ENCODE measurements around the gene VWA5B1. TPM values are rescaled to one million over a fixed set of nuclear protein-coding genes. Genes with fewer than 3 reads are reported as not detected.

The VWA5B1 gene
- total and polyA plus RNA-seq, 10 of the 15 experiments (the other 5 are each of a cell fraction or from before 2014, with no cell fraction given) = under 0.01 to 0.05 (median 0.01) TPM; not detected in 7

DNA sequence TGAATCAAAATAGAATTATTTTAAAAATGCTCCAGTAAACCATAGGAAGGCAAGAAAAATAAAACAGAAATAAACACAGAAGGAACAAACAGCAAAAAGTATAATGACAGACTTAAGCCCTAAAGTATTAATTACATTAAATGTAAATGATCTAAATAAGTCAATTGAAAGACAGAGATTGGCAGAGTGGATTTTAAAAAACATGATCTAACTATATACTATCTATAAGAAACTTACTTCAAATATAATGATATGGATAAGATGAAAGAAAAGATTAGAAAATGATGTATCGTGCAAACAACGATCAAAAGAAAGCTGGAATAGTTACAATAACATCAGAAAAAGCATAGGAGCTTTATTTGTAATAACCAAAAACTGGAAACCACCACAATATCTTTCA is 104.6 kb downstream of the VWA5B1 start:
- no peak overlapping the region for H2AFZ ChIP-seq (ENCODE audit: control insufficient read depth, low read depth, low read length)
- ChIA-PET CTCF (interaction anchor here (1.1 kb wide), 2 partner anchors 15 to 32 kb away, joined by 3 read pairs; no protein-coding TSS in a partner anchor), POLR2A (no interaction called here), RAD21 (ENCODE audit: unreplicated experiment) (no interaction called here), SMC1A (ENCODE audit: uncharacterized antibody, unreplicated experiment) (no interaction called here)
- FAIRE-seq (no peak), ATAC-seq (no peak), DNase-seq (ENCODE audit: low read depth, low spot score) (no peak)
- no peaks in the 10 kb centered on the region for H4K20me1 ChIP-seq (ENCODE audit: control insufficient read depth, insufficient read depth)
- no peak overlapping the region for H3K4me2 ChIP-seq (ENCODE audit: control insufficient read depth, insufficient read depth)
- no peaks in the 10 kb centered on the region; the same call in 1 of the 3 replicates for H3K9me3 ChIP-seq (replicated peaks; ENCODE audit: control insufficient read depth, insufficient read depth, low read length)
- TF ChIP-seq, protein P1, sequence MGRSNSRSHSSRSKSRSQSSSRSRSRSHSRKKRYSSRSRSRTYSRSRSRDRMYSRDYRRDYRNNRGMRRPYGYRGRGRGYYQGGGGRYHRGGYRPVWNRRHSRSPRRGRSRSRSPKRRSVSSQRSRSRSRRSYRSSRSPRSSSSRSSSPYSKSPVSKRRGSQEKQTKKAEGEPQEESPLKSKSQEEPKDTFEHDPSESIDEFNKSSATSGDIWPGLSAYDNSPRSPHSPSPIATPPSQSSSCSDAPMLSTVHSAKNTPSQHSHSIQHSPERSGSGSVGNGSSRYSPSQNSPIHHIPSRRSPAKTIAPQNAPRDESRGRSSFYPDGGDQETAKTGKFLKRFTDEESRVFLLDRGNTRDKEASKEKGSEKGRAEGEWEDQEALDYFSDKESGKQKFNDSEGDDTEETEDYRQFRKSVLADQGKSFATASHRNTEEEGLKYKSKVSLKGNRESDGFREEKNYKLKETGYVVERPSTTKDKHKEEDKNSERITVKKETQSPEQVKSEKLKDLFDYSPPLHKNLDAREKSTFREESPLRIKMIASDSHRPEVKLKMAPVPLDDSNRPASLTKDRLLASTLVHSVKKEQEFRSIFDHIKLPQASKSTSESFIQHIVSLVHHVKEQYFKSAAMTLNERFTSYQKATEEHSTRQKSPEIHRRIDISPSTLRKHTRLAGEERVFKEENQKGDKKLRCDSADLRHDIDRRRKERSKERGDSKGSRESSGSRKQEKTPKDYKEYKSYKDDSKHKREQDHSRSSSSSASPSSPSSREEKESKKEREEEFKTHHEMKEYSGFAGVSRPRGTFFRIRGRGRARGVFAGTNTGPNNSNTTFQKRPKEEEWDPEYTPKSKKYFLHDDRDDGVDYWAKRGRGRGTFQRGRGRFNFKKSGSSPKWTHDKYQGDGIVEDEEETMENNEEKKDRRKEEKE (IDR thresholded peaks at IDR 0.05) = no peak
- no peak for TF ChIP-seq WRNIP1 (IDR thresholded peaks at IDR 0.05; ENCODE audit: borderline replicate concordance, low read depth, low read length)
- no peak for TF ChIP-seq RAD21 (IDR thresholded peaks at IDR 0.05; ENCODE audit: insufficient read depth, low read depth, low read length)
- no peak overlapping the region for H3K4me3 ChIP-seq
- no TSS peak for BruUV-seq (replicated peaks)
- in situ Hi-C loops (cut with MboI) (no loop called here), intact Hi-C loops (cut with micrococcal nuclease; ENCODE audit: unreplicated experiment) (no loop called here)
- H3K9ac ChIP-seq (ENCODE audit: control insufficient read depth, insufficient read depth, low read length) = no peak overlapping the region
- WGBS (ENCODE audit: insufficient coverage, insufficient replicate concordance, low lambda C conversion rate, missing lambda C conversion rate) = 0% methylated on average over 2 of the region's 2 CpGs
- no peaks in the 10 kb centered on the region for H3K79me2 ChIP-seq (ENCODE audit: control insufficient read depth, insufficient read depth, low read length)
- no peaks in the 10 kb centered on the region for H3K4me1 ChIP-seq (ENCODE audit: control insufficient read depth, insufficient read depth, low read length)
- H3K27me3 ChIP-seq (replicated peaks in 1 of 2; ENCODE audit: control insufficient read depth in 2 of 2, insufficient read depth in 2 of 2, low read length in 1 of 2) = no peaks in the 10 kb centered on the region
- H3K27ac ChIP-seq (ENCODE audit: control insufficient read depth, insufficient read depth) = no peak overlapping the region
- no peaks in the 10 kb centered on the region for H3K36me3 ChIP-seq (ENCODE audit: control insufficient read depth in 2 of 2, insufficient read depth in 2 of 2, low read length in 1 of 2)

DNA sequence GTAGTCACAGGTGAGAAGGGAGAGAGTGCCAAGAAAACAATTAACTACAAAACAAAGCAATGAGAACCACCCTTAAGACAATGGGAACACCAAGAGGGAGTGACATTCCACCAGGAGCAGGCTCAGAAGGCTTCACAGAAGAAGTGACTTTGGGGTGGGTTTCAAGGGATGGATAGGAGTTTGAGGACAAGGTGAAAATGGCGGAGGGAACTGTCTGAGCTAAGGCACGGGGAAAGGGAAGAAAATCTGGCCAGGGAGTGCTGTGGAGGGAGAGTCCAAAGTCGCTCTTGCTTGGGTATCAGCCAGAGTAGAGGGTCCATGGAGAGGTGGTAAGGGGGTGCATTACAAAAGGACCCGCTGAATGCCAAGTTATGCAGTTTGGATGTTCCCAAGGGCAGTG is 108.1 kb downstream of the VWA5B1 start:
- no peaks in the 10 kb centered on the region; the same call in 1 of the 3 replicates for H3K9me3 ChIP-seq (replicated peaks; ENCODE audit: control insufficient read depth, insufficient read depth, low read length)
- ChIA-PET POLR2A (no interaction called here), CTCF (no interaction called here), SMC1A (ENCODE audit: uncharacterized antibody, unreplicated experiment) (no interaction called here), RAD21 (ENCODE audit: unreplicated experiment) (no interaction called here)
- DNase-seq (ENCODE audit: low read depth, low spot score) (no peak), FAIRE-seq (no peak), ATAC-seq (no peak)
- H3K27me3 ChIP-seq (replicated peaks in 1 of 2; ENCODE audit: control insufficient read depth in 2 of 2, insufficient read depth in 2 of 2, low read length in 1 of 2) = peaks cover 0 to 4% of the 10 kb centered on the region in 2 experiments; a peak in 2 of 4 replicates
- in situ Hi-C loops (cut with MboI) (no loop called here), intact Hi-C loops (cut with micrococcal nuclease; ENCODE audit: unreplicated experiment) (no loop called here)
- no peak overlapping the region for H3K4me3 ChIP-seq
- no peak overlapping the region for H3K27ac ChIP-seq (ENCODE audit: control insufficient read depth, insufficient read depth)
- no peak overlapping the region for H2AFZ ChIP-seq (ENCODE audit: control insufficient read depth, low read depth, low read length)
- no peak overlapping the region for H3K9ac ChIP-seq (ENCODE audit: control insufficient read depth, insufficient read depth, low read length)
- H4K20me1 ChIP-seq (ENCODE audit: control insufficient read depth, insufficient read depth) = no peaks in the 10 kb centered on the region
- H3K4me2 ChIP-seq (ENCODE audit: control insufficient read depth, insufficient read depth) = no peak overlapping the region
- 14% methylated on average over 4 of the region's 4 CpGs for WGBS (ENCODE audit: insufficient coverage, insufficient replicate concordance, low lambda C conversion rate, missing lambda C conversion rate)
- BruUV-seq (replicated peaks) = no TSS peak
- no peaks in the 10 kb centered on the region for H3K79me2 ChIP-seq (ENCODE audit: control insufficient read depth, insufficient read depth, low read length)
- no peaks in the 10 kb centered on the region for H3K36me3 ChIP-seq (ENCODE audit: control insufficient read depth in 2 of 2, insufficient read depth in 2 of 2, low read length in 1 of 2)
- no peaks in the 10 kb centered on the region for H3K4me1 ChIP-seq (ENCODE audit: control insufficient read depth, insufficient read depth, low read length)
- TF ChIP-seq KLF5 (IDR thresholded peaks at IDR 0.05; ENCODE audit: partially characterized antibody) (no peak), ATF3 (IDR thresholded peaks at IDR 0.05; ENCODE audit: borderline replicate concordance, extremely low read depth, low read depth, low read length) (no peak), ZSCAN29 (IDR thresholded peaks at IDR 0.05) (no peak), CHD1 (IDR thresholded peaks at IDR 0.05; ENCODE audit: low read depth, low read length) (no peak), RELA (IDR thresholded peaks at IDR 0.05; ENCODE audit: borderline replicate concordance, partially characterized antibody) (no peak)
- TF ChIP-seq, protein P2, sequence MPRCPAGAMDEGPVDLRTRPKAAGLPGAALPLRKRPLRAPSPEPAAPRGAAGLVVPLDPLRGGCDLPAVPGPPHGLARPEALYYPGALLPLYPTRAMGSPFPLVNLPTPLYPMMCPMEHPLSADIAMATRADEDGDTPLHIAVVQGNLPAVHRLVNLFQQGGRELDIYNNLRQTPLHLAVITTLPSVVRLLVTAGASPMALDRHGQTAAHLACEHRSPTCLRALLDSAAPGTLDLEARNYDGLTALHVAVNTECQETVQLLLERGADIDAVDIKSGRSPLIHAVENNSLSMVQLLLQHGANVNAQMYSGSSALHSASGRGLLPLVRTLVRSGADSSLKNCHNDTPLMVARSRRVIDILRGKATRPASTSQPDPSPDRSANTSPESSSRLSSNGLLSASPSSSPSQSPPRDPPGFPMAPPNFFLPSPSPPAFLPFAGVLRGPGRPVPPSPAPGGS (IDR thresholded peaks at IDR 0.05; ENCODE audit: borderline replicate concordance, insufficient read depth, low read depth, low read length, poor library complexity, severe bottlenecking) = no peak
- TF ChIP-seq, protein P3, sequence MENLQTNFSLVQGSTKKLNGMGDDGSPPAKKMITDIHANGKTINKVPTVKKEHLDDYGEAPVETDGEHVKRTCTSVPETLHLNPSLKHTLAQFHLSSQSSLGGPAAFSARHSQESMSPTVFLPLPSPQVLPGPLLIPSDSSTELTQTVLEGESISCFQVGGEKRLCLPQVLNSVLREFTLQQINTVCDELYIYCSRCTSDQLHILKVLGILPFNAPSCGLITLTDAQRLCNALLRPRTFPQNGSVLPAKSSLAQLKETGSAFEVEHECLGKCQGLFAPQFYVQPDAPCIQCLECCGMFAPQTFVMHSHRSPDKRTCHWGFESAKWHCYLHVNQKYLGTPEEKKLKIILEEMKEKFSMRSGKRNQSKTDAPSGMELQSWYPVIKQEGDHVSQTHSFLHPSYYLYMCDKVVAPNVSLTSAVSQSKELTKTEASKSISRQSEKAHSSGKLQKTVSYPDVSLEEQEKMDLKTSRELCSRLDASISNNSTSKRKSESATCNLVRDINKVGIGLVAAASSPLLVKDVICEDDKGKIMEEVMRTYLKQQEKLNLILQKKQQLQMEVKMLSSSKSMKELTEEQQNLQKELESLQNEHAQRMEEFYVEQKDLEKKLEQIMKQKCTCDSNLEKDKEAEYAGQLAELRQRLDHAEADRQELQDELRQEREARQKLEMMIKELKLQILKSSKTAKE (IDR thresholded peaks at IDR 0.05; ENCODE audit: low read depth, poor library complexity, severe bottlenecking) = no peak
